ENCODE measurements around the gene GPS2.
"Not testable (repeated sequence)": the region's sequence is repeated elsewhere in the genome, so short reads cannot be mapped to it uniquely, and the experiment has no call there.

The GPS2 gene

GRCh38 chr17:7337600-7337999 is 22.4 kb upstream of the GPS2 start:
- DNase-seq (ENCODE audit: low read depth), result not testable (repeated sequence)

- DNase-seq (ENCODE audit: low read depth), result no peak
Measured at GRCh38 chr17:7336240-7337175, 21.3 kb upstream of the GPS2 start, which contains the start of gene ACAP1. ACAP1 (plus strand) TSS chr17:7336529; CDS start chr17:7336735, 206 bp downstream.

GRCh38 chr17:7335765-7336164 is 20.6 kb upstream of the GPS2 start:
- not testable (repeated sequence) for DNase-seq (ENCODE audit: low read depth)

GRCh38 chr17:7334938-7335538 is 19.9 kb upstream of the GPS2 start:
- DNase-seq (ENCODE audit: low read depth), result no peak

- DNase-seq (ENCODE audit: low read depth), result not testable (repeated sequence)
Measured at GRCh38 chr17:7332600-7333069, 17.5 kb upstream of the GPS2 start.

GRCh38 chr17:7332111-7332510 is 17.0 kb upstream of the GPS2 start:
- no peak for DNase-seq (ENCODE audit: low read depth)

GRCh38 chr17:7330638-7331015 is 15.5 kb upstream of the GPS2 start:
- no peak for DNase-seq (ENCODE audit: low read depth)

GRCh38 chr17:7329997-7330637 is 15.0 kb upstream of the GPS2 start:
- no peak for DNase-seq (ENCODE audit: low read depth)

- DNase-seq (ENCODE audit: low read depth), result peak; percentile 91
Measured at GRCh38 chr17:7329374-7329996, 14.3 kb upstream of the GPS2 start.

- no peak for DNase-seq (ENCODE audit: low read depth)
Measured at GRCh38 chr17:7328840-7329373, 13.7 kb upstream of the GPS2 start, which contains the start of gene NEURL4. NEURL4 (minus strand) TSS chr17:7329335; CDS start chr17:7329312, 23 bp downstream.

- DNase-seq (ENCODE audit: low read depth), result no peak
Measured at GRCh38 chr17:7328009-7328408, 12.8 kb upstream of the GPS2 start.

GRCh38 chr17:7327501-7327900 is 12.3 kb upstream of the GPS2 start:
- DNase-seq (ENCODE audit: low read depth), result no peak

GRCh38 chr17:7327056-7327455 is 11.9 kb upstream of the GPS2 start:
- DNase-seq (ENCODE audit: low read depth), result no peak

GRCh38 chr17:7326186-7326585 is 11.0 kb upstream of the GPS2 start:
- DNase-seq (ENCODE audit: low read depth), result no peak

- no peak for DNase-seq (ENCODE audit: low read depth)
Measured at GRCh38 chr17:7325031-7325528, 9.9 kb upstream of the GPS2 start.

- DNase-seq (ENCODE audit: low read depth), result no peak
Measured at GRCh38 chr17:7324438-7324779, 9.2 kb upstream of the GPS2 start.

- DNase-seq (ENCODE audit: low read depth), result no peak
Measured at GRCh38 chr17:7323731-7324437, 8.7 kb upstream of the GPS2 start.

GRCh38 chr17:7322520-7323194 is 7.5 kb upstream of the GPS2 start:
- no peak for DNase-seq (ENCODE audit: low read depth)

- DNase-seq (ENCODE audit: low read depth), result no peak
Measured at GRCh38 chr17:7321466-7321865, 6.3 kb upstream of the GPS2 start.

- no peak for DNase-seq (ENCODE audit: low read depth)
Measured at GRCh38 chr17:7318121-7318860, 3.1 kb upstream of the GPS2 start.
